Testis (tissue), 2 donors: ENCODE measurements around the gene CCNG2.

Experiments used
- CTCF ChIP-seq, 3 experiments: fragments of 450-650 bp in 2 of 3; fragments of 200-600 bp in 1 of 3; sonication (generic) in 1 of 3; IDR thresholded peaks; one replicate each; pipeline ENCODE4 v1.5.1; 2016 to 2019; ENCODE audit warnings: antibody characterized with exemption in 3 of 3, mild to moderate bottlenecking in 2 of 3, moderate library complexity in 1 of 3
- POLR2A ChIP-seq: fragments of 450-650 bp; IDR thresholded peaks from one replicate; pipeline ENCODE4 v1.6.1; 2017; ENCODE audit warnings: antibody characterized with exemption, mild to moderate bottlenecking, moderate library complexity

- TF ChIP-seq CTCF (IDR thresholded peaks at IDR 0.05) = no peak
- TF ChIP-seq POLR2A = no peak
These were observed 31.0 kb upstream of the CCNG2 start for GRCh38 chr4:77125961-77126360.
